ENCODE results near the gene PPP2R2C. TPM values are rescaled to one million over a fixed set of nuclear protein-coding genes. Genes with fewer than 3 reads are reported as not detected.

The PPP2R2C gene
- total RNA-seq, 3 donors from 2014 or later = 0.31 to 2.9 (median 0.41) TPM

DNA sequence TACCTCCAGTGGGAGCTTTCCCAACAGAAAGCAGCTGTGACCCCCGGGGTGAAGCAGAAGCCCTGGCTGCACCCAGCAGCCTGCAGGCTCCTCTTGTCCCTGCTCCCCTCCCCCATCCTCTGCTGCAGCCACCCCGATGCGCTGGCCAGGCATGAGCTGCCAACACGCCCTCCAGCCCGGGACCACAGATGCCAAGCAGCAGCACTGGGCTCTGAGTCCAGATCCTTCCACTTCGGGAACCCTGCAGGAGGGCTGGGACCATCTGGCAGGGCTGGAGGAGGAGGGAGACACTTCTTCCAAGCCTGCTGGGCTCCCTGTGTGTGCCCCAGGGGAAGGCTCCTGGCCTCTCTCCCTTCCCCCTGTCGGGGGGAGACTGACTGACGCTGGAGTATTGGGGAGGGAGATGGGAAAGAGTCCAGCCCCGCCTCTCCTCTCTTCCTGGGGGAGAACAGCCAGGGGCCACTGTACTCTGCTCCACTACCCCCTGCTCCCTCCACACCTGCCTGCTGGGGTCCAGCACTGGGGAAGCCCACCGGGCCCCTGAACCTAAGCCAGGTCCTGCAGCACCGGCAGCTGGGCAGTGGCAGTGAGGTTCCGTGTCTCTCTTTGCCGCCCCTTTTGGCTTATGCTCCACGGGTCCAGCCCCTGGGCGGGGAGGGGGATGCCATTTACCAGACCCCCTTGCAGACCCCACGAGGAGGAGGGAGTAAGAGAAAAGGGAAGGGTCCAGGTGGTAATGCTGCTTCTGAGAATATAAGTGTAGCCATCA, 55.7 kb downstream of the PPP2R2C start:
- H3K4me1 ChIP-seq (ENCODE audit: low read depth) = no peaks in the 10 kb centered on the region
- no peak overlapping the region for H3K4me3 ChIP-seq
- ATAC-seq = no peak
- no peaks in the 10 kb centered on the region for H3K9me3 ChIP-seq
- TF ChIP-seq CTCF (IDR thresholded peaks at IDR 0.05) = no peak
- H3K36me3 ChIP-seq (ENCODE audit: low read depth) = no peaks in the 10 kb centered on the region
- intact Hi-C loops (cut with DNase I, micrococcal nuclease) = no loop called here
- no peak for DNase-seq

DNA sequence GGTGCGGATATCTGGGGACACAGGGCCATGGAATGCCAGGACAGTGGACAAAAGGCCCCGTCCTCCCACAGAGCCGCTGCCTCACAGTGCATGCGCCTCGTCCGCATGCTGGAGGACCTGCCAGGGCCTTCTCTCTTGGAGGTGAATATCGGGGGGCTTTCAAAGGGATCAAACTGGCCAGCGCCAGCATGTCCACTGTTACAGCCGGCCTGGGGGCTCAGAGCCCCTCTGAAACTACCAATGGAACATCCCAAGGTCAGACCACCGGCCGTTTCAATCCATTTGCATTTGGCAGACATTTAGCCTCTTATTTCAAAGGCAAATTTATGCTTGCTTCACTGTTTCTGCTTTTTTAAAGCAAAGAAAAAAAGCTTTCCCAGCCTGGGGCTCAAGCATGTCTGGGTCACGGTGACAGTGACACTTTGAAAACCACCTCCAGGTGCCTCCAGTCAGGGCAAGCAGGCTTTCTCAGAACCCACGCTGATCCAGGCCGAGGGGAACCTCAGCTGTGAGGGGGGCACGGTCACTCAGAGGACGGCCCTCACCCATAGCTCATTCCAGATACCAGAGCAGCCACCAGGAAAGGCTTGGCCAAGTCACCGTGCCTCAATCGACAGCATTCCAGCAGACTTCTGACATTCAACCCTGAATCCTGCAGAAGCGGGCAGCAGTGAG, 57.2 kb downstream of the PPP2R2C start:
- Histone ChIP-seq H3K36me3 (ENCODE audit: low read depth) (no peaks in the 10 kb centered on the region), H3K4me3 (no peak overlapping the region), H3K4me1 (ENCODE audit: low read depth) (no peaks in the 10 kb centered on the region), H3K9me3 (no peaks in the 10 kb centered on the region)
- ATAC-seq (no peak), DNase-seq (no peak)
- intact Hi-C loops (cut with DNase I, micrococcal nuclease) = no loop called here
- no peak for TF ChIP-seq CTCF (IDR thresholded peaks at IDR 0.05)

DNA sequence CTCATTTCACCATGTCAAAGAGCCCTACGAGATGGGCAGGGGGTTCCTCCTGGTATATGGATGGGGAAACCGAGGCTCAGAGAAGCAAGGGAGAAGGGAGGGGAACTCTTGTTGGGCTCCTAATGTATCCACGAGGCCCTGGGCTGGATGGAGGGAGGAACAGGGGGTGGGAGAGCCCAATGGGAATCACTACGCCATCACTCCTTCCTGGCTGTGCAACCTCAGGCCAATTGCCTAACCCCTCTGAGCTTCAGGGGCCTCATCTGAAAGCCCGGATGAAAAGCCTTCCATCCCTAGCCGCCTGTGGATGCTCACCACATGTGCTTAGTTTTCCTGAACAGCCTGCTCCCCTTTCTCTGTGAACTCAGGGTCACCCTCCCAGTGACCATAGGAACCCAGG, 57.8 kb downstream of the PPP2R2C start:
- ATAC-seq = no peak
- Histone ChIP-seq H3K9me3 (no peaks in the 10 kb centered on the region), H3K4me1 (ENCODE audit: low read depth) (no peaks in the 10 kb centered on the region), H3K4me3 (no peak overlapping the region), H3K36me3 (ENCODE audit: low read depth) (no peaks in the 10 kb centered on the region)
- intact Hi-C loops (cut with DNase I, micrococcal nuclease) = no loop called here
- no peak for TF ChIP-seq CTCF (IDR thresholded peaks at IDR 0.05)
- DNase-seq = no peak

- intact Hi-C loops (cut with DNase I, micrococcal nuclease) = no loop called here
- DNase-seq (no peak), ATAC-seq (no peak)
- Histone ChIP-seq H3K4me1 (ENCODE audit: low read depth) (no peaks in the 10 kb centered on the region), H3K36me3 (ENCODE audit: low read depth) (no peaks in the 10 kb centered on the region), H3K9me3 (no peaks in the 10 kb centered on the region), H3K4me3 (no peak overlapping the region)
- TF ChIP-seq CTCF (IDR thresholded peaks at IDR 0.05) = no peak
Observed at GRCh38 chr4:6410664-6411063, 61.8 kb downstream of the PPP2R2C start.

- Histone ChIP-seq H3K36me3 (ENCODE audit: low read depth) (no peaks in the 10 kb centered on the region), H3K4me1 (ENCODE audit: low read depth) (no peaks in the 10 kb centered on the region), H3K4me3 (no peak overlapping the region), H3K9me3 (no peaks in the 10 kb centered on the region)
- ATAC-seq (no peak), DNase-seq (no peak)
- no peak for TF ChIP-seq CTCF (IDR thresholded peaks at IDR 0.05)
- intact Hi-C loops (cut with DNase I, micrococcal nuclease) = no loop called here
Observed at GRCh38 chr4:6410068-6410467, 62.3 kb downstream of the PPP2R2C start.
